ENCODE measurements around the gene NTSR2.

Gene NTSR2

GRCh38 chr2:11617527-11617926, 52.5 kb downstream of the NTSR2 start:
- no peak overlapping the region for H3K4me3 ChIP-seq (ENCODE audit: low read depth, low read length)
- no peaks in the 10 kb centered on the region for H3K36me3 ChIP-seq (replicated peaks)
- in situ Hi-C loops (cut with HindIII; ENCODE audit: low pct_ligation_motif_present, low sequenced_read_pairs) = no loop called here
- no peaks in the 10 kb centered on the region for H3K27me3 ChIP-seq (replicated peaks)
- no peak for DNase-seq
- no peak for TF ChIP-seq CTCF (IDR thresholded peaks at IDR 0.05; ENCODE audit: low read depth, low read length, missing control alignments)
- H3K27ac ChIP-seq = no peak overlapping the region

GRCh38 chr2:11616851-11617415, 53.1 kb downstream of the NTSR2 start:
- no peak for TF ChIP-seq CTCF (IDR thresholded peaks at IDR 0.05; ENCODE audit: low read depth, low read length, missing control alignments)
- in situ Hi-C loops (cut with HindIII; ENCODE audit: low pct_ligation_motif_present, low sequenced_read_pairs) = no loop called here
- no peak overlapping the region for H3K4me3 ChIP-seq (ENCODE audit: low read depth, low read length)
- no peaks in the 10 kb centered on the region for H3K27me3 ChIP-seq (replicated peaks)
- no peak overlapping the region for H3K27ac ChIP-seq
- no peak for DNase-seq
- no peaks in the 10 kb centered on the region for H3K36me3 ChIP-seq (replicated peaks)

GRCh38 chr2:11616097-11616687, 53.8 kb downstream of the NTSR2 start:
- H3K36me3 ChIP-seq (replicated peaks) = no peaks in the 10 kb centered on the region
- no peak for DNase-seq
- no peak for TF ChIP-seq CTCF (IDR thresholded peaks at IDR 0.05; ENCODE audit: low read depth, low read length, missing control alignments)
- H3K4me3 ChIP-seq (ENCODE audit: low read depth, low read length) = no peak overlapping the region
- no peaks in the 10 kb centered on the region for H3K27me3 ChIP-seq (replicated peaks)
- no peak overlapping the region for H3K27ac ChIP-seq
- in situ Hi-C loops (cut with HindIII; ENCODE audit: low pct_ligation_motif_present, low sequenced_read_pairs) = no loop called here

GRCh38 chr2:11615209-11615608, 54.8 kb downstream of the NTSR2 start:
- in situ Hi-C loops (cut with HindIII; ENCODE audit: low pct_ligation_motif_present, low sequenced_read_pairs) = no loop called here
- Histone ChIP-seq H3K36me3 (replicated peaks) (no peaks in the 10 kb centered on the region), H3K27me3 (replicated peaks) (no peaks in the 10 kb centered on the region), H3K4me3 (ENCODE audit: low read depth, low read length) (no peak overlapping the region), H3K27ac (no peak overlapping the region)
- no peak for TF ChIP-seq CTCF (IDR thresholded peaks at IDR 0.05; ENCODE audit: low read depth, low read length, missing control alignments)
- DNase-seq = no peak

- Histone ChIP-seq H3K27me3 (replicated peaks) (no peaks in the 10 kb centered on the region), H3K36me3 (replicated peaks) (no peaks in the 10 kb centered on the region), H3K4me3 (ENCODE audit: low read depth, low read length) (no peak overlapping the region), H3K27ac (no peak overlapping the region)
- in situ Hi-C loops (cut with HindIII; ENCODE audit: low pct_ligation_motif_present, low sequenced_read_pairs) = no loop called here
- DNase-seq = no peak
- TF ChIP-seq CTCF (IDR thresholded peaks at IDR 0.05; ENCODE audit: low read depth, low read length, missing control alignments) = no peak
Observed at GRCh38 chr2:11613297-11613696, 56.7 kb downstream of the NTSR2 start.
